K562 (cell line): ENCODE results near the gene HLA-DMB. TPM values are rescaled to one million over a fixed set of nuclear protein-coding genes. Genes with fewer than 3 reads are reported as not detected.

Source experiments
- ATF6 ChIP-seq: sonication (generic); formaldehyde crosslinking; IDR thresholded peaks from 2 replicates; pipeline ENCODE4 v1.4.0; 2020; ENCODE audit warnings: mild to moderate bottlenecking, missing genetic modification reagents
- CUX1 ChIP-seq: fragments of 200-800 bp; sonication (Bioruptor generic); IDR thresholded peaks from 2 replicates; pipeline ENCODE4 v1.6.1; 2016; ENCODE audit warnings: missing genetic modification characterization, missing compliant biosample characterization
- DPF2 ChIP-seq: fragments of 450-650 bp; IDR thresholded peaks from 2 replicates; pipeline ENCODE4 v1.6.1; 2016
- ELF1 ChIP-seq: fragments of 200-800 bp; sonication (Bioruptor generic); IDR thresholded peaks from 2 replicates; pipeline ENCODE4 v1.6.1; 2016; ENCODE audit warnings: missing genetic modification characterization, missing compliant biosample characterization
- FOXK2 ChIP-seq, 2 experiments: fragments of 450-650 bp; IDR thresholded peaks in 1 of 2; conservative IDR thresholded peaks in 1 of 2; 2 replicates each; pipeline ENCODE4 v1.6.1; 2016; ENCODE audit warnings: low read depth in 2 of 2, mild to moderate bottlenecking in 1 of 2
- MCM2 ChIP-seq: fragments of 450-650 bp; IDR thresholded peaks from 2 replicates; pipeline ENCODE4 v1.6.1; 2017; ENCODE audit warnings: low read depth, mild to moderate bottlenecking
- PTRF ChIP-seq: fragments of 450-650 bp; IDR thresholded peaks from 2 replicates; pipeline ENCODE4 v1.6.1; 2016; ENCODE audit warnings: mild to moderate bottlenecking, missing genetic modification characterization, missing compliant biosample characterization
- RFX5 ChIP-seq: IDR thresholded peaks from 2 replicates; pipeline ENCODE4 v1.6.1; 2011; ENCODE audit warnings: low read depth, mild to moderate bottlenecking, improper control_type of control experiment, low read length
- TRIM28 ChIP-seq: fragments of 450-650 bp; IDR thresholded peaks from 2 replicates; pipeline ENCODE4 v1.6.1; 2017
- XRCC5 ChIP-seq: fragments of 200-400 bp; formaldehyde crosslinking; IDR thresholded peaks from 2 replicates; pipeline ENCODE4 v1.6.1; 2017; ENCODE audit warnings: low read depth, mild to moderate bottlenecking, low read length
- polyA plus RNA-seq, 8 experiments: library from polyadenylated mRNA; depleted of rRNA in 4 of 8; stranded (reverse) in 5 of 8; unstranded in 3 of 8; fragments of >200 nt; fragmentation: Nextera tagmentation in 2 of 8; fragmentation: Illumina TruSeq in 1 of 8; extraction: Ambion mirVana in 2 of 8; extraction: Trizol in 1 of 8; gene quantifications; 2 replicates each; pipeline versions ENCODE4 v1.2.1 to v1.2.3, GENCODE V29; 2011 to 2014; ENCODE audit warnings: inconsistent platforms in 1 of 8, missing spikeins in 1 of 8
- total RNA-seq, 7 experiments: library from RNA; depleted of rRNA in 6 of 7; stranded (reverse); fragments of >200 nt in 6 of 7; fragmentation: Illumina TruSeq in 2 of 7; extraction: Trizol in 2 of 7; gene quantifications; 2 replicates each; pipeline versions ENCODE4 v1.2.1 to v1.2.3, GENCODE V29; 2011 to 2021; ENCODE audit warnings: low replicate concordance in 1 of 7
- TF ChIP-seq, protein P1 (sequence below), 2 experiments: fragments of 450-650 bp; formaldehyde crosslinking in 1 of 2; IDR thresholded peaks; 2 replicates each; pipeline versions ENCODE4 v1.4.0 to v1.6.1; 2014 to 2020; ENCODE audit warnings: mild to moderate bottlenecking in 2 of 2, borderline replicate concordance in 1 of 2, low read depth in 1 of 2

The HLA-DMB gene
- total and polyA plus RNA-seq, 9 of the 15 experiments (the other 6 are each of a cell fraction or from before 2014, with no cell fraction given) = 0.38 TPM; not detected in 8

GRCh38 chr6:32952817-32953739, 12.2 kb upstream of the HLA-DMB start, which contains the start of gene HLA-DMA (continued):
- no peak for TF ChIP-seq CUX1
- no peak for TF ChIP-seq PTRF (tag)
- TF ChIP-seq RFX5 = peak; percentile 99
- no peak for TF ChIP-seq MCM2
- no peak for TF ChIP-seq FOXK2 (conservative IDR thresholded peaks at IDR 0.05 in 1 of 2, IDR thresholded peaks at IDR 0.05 in 1 of 2; ENCODE audit: low read depth in 2 of 2)
- TF ChIP-seq DPF2 = no peak
- TF ChIP-seq TRIM28 = 0 out of 2 replicates have a peak, but pooled peaks have one; percentile 60
- no peak for TF ChIP-seq ATF6
- TF ChIP-seq XRCC5 = no peak
- TF ChIP-seq, protein P1, sequence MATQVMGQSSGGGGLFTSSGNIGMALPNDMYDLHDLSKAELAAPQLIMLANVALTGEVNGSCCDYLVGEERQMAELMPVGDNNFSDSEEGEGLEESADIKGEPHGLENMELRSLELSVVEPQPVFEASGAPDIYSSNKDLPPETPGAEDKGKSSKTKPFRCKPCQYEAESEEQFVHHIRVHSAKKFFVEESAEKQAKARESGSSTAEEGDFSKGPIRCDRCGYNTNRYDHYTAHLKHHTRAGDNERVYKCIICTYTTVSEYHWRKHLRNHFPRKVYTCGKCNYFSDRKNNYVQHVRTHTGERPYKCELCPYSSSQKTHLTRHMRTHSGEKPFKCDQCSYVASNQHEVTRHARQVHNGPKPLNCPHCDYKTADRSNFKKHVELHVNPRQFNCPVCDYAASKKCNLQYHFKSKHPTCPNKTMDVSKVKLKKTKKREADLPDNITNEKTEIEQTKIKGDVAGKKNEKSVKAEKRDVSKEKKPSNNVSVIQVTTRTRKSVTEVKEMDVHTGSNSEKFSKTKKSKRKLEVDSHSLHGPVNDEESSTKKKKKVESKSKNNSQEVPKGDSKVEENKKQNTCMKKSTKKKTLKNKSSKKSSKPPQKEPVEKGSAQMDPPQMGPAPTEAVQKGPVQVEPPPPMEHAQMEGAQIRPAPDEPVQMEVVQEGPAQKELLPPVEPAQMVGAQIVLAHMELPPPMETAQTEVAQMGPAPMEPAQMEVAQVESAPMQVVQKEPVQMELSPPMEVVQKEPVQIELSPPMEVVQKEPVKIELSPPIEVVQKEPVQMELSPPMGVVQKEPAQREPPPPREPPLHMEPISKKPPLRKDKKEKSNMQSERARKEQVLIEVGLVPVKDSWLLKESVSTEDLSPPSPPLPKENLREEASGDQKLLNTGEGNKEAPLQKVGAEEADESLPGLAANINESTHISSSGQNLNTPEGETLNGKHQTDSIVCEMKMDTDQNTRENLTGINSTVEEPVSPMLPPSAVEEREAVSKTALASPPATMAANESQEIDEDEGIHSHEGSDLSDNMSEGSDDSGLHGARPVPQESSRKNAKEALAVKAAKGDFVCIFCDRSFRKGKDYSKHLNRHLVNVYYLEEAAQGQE (IDR thresholded peaks at IDR 0.05; ENCODE audit: borderline replicate concordance) = no peak; the same call in 1 of the 2 replicates
- TF ChIP-seq, protein P1 (CRISPR knock-in tag; IDR thresholded peaks at IDR 0.05; ENCODE audit: low read depth) = no peak
- no peak for TF ChIP-seq ELF1 (tag)
